ENCODE measurements around the gene JAKMIP1.

JAKMIP1 gene

GRCh38 chr4:6177587-6178197, 22.7 kb downstream of the JAKMIP1 start:
- DNase-seq = no peak

- DNase-seq = no peak
These were observed 24.9 kb downstream of the JAKMIP1 start for GRCh38 chr4:6175426-6175825.

DNA sequence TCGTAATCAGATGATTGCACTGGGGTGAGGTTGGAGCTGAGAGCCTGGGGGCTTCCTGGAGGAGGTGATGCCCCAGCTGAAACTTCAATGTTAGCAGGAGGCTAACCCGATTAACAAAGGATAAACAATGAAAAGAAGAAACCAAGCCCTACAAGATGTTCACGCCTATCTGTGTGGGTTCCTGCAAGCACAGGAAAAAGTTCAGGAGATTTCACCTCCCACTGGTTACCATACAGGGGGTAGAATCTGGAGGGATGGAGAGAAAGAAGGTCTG, 27.5 kb downstream of the JAKMIP1 start:
- no peak for DNase-seq

- DNase-seq = no peak
These were observed 28.0 kb downstream of the JAKMIP1 start for GRCh38 chr4:6172093-6172926.

GRCh38 chr4:6169239-6169638, 31.1 kb downstream of the JAKMIP1 start:
- no peak for DNase-seq

- DNase-seq = no peak
These were observed 34.6 kb downstream of the JAKMIP1 start for GRCh38 chr4:6165766-6166165.

GRCh38 chr4:6162885-6163284, 37.5 kb downstream of the JAKMIP1 start:
- DNase-seq = no peak

GRCh38 chr4:6161921-6162464, 38.4 kb downstream of the JAKMIP1 start:
- DNase-seq = no peak

GRCh38 chr4:6160536-6160935, 39.8 kb downstream of the JAKMIP1 start:
- DNase-seq = no peak

DNA sequence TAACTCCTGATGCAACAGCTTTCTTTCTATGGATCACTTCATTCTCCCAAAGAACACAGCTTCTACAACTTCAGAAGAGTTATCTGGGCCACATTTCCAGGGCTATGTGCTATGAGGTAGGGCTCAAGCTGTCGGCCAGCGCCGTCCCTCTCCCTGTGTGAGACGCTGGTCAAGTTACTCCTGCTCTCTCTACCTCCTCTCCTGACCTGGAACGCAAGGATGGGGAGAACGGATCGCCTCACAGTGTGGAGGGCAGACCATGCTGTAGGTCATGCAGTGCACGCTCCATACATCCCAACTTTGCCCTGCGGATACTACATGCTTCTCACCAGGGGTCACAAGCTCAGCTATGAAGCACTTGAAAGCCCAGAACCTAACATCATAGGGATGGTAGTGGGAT, 42.4 kb downstream of the JAKMIP1 start:
- no peak for DNase-seq

- no peak for DNase-seq
These were observed 44.2 kb downstream of the JAKMIP1 start for GRCh38 chr4:6155996-6156750.

DNA sequence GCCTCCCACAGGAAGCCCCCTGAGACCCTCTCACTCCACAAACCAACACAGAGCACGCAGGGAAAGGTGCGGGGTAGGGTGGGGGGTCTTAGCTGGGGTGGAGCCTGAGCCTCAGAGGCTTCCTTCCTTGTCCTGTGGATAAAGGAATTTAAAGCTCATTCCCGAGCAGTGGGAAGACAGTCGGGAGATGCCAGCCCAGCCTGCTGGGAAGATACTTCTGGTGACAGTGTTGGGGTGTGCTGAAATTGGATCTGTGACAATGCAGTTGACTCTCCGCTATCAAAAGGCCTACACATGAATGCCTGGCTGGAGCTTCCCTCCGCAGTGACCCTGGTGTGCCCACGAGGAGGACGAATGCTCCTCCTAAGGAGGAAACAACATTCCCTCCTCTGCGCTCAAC, 45.5 kb downstream of the JAKMIP1 start:
- no peak for DNase-seq

GRCh38 chr4:6153874-6154273, 46.5 kb downstream of the JAKMIP1 start:
- no peak for DNase-seq

GRCh38 chr4:6152869-6153705, 47.3 kb downstream of the JAKMIP1 start:
- no peak for DNase-seq

GRCh38 chr4:6150046-6150735, 50.2 kb downstream of the JAKMIP1 start:
- no peak for DNase-seq

DNA sequence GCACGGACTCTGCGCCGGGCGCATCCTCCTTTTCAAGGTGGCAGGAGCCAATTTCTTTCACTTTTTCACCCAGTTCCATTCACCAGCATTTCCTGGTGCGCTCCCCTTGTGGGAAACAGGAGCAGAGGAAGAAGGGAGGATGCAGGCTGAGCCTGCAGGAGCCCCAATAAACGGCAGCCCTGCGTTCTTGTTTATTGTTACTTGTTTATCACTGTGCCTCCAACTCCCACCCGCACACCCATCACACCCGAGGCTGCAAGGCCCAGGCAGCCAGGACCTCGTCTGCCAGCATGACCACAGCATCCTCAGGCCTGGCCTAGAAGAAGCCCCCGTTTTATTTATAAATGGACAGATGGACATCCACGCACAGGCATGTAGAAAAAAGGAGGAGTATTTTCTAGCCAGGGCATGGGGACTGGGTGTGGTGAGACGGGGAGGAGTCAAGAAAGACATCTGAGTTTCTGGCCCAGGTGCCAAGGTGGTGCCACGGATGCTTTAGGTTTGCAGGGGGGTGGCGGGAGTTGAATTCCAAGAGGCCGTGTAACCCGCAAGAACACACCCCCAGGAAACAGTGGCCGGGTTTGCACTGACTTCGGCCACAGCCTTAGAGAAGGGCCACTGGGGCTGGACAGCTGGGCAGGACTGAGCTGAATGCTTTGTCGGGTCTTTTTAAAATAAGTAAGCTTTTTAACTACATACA, 51.7 kb downstream of the JAKMIP1 start:
- no peak for DNase-seq

DNA sequence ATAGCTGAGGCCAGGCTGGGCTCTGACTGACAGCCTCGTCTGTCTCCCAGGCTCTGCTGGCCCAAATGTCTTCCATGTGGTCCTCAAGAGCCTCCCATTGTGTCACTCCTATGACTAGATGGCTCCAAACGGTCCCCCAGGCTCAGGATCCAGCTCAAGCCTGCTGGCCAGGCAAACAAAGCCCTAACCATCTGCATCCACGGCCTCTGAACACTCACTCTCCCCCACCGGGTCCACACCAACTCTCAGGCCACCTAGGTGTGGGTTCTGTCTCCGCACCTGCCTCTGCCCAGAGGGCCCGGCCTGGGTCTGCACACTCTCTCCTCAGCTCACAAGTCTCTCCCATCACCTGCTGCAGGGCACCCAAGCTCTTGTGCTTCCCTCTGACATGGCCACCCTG, 52.9 kb downstream of the JAKMIP1 start:
- no peak for DNase-seq

GRCh38 chr4:6143603-6144181, 56.7 kb downstream of the JAKMIP1 start:
- DNase-seq = no peak

DNA sequence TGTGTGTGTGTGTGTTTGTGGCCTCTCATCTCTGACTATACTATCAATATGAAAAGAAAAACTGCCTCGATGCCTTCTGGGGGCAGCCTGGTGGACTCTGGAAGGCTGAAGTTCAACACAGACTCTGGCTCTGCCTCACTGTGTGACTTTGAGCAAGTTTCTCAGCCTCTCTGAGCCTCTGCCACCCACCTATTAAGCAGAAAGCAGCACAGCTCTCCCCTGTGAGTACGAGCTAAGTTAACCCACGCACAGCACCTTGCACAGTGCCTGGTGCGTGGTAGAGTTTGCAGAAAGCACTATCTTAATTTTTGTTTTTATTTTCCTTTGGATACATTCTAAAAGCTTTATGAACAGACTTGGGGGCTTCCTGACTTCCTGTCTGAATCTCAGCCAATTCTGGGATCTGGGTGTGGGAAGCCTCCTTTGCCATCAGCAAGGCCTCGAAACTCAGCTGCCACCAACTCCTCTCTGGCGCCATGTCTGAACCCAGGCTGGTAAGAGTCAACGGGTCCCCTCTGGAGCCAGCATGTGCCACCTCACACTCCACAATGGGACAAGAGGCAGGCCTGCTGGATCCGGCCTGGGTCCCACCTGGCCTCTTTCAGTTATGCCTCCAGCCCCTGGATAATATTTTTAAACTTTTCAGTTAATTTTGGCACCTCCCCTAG, 57.3 kb downstream of the JAKMIP1 start:
- no peak for DNase-seq

DNA sequence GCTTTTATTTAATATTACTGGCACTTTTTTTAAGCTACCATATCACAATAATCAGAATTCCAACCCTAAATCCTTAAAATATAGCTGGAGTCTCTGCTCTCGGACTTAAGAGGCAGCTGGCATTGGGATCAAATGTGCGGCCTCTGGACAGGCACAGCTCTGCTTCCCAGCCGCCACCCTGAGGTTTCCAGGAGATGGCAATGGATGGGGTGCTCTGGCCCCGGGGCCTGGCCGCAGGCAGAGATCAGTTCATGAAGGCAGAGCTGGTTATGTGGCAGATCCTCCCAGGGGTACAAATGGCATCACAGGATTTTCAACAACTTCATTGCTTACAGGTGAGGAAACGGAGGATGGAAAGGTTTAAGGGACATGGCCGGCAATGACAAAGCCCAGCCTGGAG, 57.8 kb downstream of the JAKMIP1 start:
- no peak for DNase-seq

DNA sequence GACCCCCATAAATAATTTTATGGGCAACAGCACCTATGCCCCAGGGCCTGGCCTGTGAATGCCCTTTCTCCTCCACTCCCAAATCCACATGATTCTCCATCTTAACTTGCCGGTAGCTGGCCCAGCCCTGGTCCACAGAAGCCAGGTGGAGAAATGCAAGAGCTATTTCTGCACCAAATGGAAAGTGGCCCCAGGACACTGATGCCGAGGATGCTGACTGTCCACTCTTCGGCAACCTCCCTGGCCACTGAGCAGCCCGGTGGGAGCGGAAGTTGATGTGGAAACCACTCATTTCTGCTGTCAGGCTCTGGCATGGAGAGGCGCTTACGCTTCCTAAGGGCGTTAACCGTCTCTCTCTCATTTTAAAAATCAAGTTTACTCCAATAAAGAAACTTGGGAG, 58.8 kb downstream of the JAKMIP1 start:
- no peak for DNase-seq
